ENCODE data around the gene ZNF827.
"Not testable (repeated sequence)": the region's sequence is repeated elsewhere in the genome, so short reads cannot be mapped to it uniquely, and the experiment has no call there.

The ZNF827 gene

DNA sequence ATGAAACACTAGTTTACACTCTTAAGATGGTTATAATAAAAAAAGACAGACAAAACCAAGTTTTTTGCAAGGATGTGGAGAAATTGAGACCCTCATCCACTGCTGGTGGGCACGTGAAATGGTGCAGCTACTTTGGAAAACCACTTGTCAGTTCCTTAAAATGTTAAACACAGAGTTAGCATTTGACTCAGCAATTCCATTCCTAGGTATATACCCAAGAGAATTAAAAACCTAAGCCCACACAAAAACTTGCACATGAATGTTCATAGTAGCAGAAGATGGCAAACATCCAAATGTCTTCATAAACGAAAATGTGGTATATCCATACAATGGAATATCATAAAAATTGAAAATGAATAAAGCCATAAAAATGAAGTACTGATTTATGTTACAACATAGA lies 75.4 kb downstream of the ZNF827 start:
- no peak for DNase-seq (ENCODE audit: low spot score)

DNA sequence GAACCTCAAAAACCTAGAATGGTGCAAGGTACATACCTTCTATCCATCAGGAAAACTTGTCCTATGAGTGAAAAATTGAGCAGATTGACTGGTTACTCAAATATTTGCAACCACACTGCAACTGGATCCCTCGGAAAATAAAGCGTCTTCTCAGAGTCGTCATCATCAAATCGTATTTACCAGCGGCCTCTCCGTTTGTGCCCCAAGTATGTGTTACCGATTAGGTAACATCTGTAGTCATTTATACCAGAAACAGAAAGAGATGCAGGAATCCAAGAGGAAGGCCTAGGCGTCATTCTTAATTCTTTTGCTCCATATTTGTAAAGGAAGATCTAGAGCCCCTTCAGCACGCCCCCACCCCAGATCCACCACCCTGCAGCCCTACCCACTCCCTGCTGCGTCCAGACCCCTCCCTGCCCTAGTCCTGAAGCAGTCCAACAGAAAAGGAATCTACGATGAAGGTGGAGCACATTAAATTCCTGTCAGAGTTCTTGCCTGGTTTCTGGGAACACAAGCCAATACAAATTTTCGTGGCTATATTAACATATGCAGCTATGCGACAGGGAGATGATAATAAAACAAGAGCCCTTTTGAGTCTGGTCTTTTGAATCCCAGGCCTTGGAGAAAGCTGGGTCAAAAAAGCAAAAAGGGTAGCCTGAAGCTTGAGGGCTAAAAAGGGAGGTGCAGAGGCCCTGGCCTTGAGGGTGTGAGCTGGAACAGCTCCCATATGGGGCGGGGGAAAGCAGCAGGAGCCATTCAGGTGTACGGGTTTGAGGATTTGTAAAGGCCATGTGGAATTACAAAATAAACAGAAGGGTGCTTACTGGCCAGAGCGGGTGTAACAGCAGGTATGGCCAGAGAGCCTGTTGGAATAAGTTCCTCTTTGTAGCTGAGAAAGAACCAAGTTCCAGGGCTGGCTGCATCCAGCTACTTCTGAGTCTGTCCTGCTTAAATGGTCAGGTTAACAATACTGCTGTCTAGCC lies 77.0 kb downstream of the ZNF827 start:
- DNase-seq (ENCODE audit: low spot score) = no peak

DNA sequence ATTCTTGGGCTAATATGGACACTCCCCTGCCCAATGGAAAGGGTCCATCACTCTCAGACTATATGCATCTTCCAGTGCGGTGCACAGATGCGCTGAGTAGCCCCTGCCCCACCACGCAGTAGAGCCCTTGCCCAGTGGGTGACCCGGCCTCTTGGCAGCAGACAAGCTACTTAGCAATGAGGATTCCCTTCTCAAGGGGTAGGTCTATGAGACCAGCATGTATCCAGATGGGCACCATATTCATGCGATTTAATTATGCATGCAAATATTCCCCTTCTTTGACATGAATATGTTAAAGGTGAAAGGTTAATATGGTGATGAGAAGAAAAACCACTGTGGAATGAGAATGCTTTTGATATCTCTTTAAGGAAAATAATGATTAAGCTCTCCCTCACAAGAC lies 77.7 kb downstream of the ZNF827 start:
- no peak for DNase-seq (ENCODE audit: low spot score)

DNA sequence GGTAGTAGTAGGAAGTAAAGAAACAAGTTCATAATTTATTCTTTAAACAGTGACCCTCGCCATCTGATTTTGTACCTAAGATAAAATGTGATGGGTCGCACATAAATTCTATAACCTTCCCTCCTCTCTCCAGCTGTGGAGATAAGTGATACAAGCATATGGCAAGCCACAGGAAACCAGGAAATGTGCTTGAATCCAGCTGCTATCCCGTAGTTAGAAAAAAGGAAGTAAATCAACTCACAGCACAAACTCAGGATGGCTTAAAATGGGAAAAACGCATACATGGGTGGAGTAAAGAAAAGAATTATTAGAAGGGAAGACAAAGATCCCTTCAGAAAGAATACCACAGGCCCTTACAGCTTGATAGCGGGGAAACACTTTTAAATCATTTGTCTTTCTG lies 78.2 kb downstream of the ZNF827 start:
- DNase-seq (ENCODE audit: low spot score) = no peak

DNA sequence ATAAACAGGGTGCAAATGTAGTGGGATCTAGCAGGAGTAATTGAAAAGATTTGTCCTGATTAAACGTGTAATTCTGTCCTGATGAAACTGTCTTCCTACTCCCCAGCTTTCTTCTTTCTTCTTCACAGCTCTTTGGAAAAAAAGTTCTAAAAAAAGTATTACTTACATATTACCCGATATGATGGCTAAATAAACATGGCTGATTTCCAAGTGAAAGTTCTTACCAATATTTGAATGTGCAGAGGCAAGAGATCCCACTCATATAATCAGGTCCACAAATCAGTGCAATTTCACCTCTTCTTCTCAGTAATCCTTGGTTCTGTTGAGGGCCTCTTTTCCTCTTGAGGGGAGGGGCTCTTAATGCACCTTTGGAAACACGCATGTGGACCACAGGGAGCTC lies 78.7 kb downstream of the ZNF827 start:
- DNase-seq (ENCODE audit: low spot score) = no peak

DNA sequence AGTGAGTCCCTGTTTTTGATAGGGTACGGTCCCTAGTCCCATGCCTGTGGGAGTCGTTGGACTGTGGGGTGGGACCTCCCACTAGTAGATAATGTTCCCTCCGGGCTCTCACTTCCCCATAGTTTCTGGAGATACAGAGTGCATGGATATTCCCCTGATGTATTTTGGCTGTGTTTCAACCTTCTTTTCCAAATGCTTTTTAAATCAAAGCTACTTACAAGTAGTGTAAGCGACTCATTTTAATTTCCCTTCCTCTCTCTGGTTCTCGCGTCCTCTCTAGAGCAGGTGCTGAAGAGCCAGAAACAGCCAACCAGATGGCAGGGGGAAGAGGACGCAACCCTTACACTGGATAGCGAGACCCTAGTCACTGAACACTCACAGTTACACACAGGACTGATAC lies 79.2 kb downstream of the ZNF827 start:
- DNase-seq (ENCODE audit: low spot score) = no peak

DNA sequence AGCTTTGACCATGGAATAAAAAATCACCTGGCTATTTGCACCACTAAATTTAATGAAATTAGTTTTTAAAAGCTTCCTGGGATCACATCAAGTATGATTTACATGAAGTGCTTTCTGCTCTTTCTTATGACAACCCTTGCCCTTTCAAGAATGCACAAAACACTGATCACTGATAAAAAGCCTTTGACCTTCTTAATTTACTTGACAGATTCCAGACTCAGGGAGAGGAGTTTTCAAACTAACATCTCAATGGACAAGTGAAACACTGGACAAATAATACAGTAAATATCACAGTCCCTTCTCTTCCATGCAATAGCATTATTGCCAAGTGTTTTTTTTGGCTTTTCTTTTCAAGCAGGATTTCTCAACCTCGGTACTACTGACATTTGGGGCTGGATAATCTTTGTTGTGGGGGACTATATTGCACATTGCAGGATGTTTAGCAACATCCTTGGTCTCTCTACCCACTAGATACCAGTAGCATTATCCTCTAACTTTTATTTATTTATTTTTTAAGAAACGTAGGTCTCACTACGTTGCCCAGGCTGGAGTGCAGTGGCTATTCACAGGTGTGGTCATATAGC lies 86.3 kb downstream of the ZNF827 start:
- no peak for DNase-seq (ENCODE audit: low spot score)

DNA sequence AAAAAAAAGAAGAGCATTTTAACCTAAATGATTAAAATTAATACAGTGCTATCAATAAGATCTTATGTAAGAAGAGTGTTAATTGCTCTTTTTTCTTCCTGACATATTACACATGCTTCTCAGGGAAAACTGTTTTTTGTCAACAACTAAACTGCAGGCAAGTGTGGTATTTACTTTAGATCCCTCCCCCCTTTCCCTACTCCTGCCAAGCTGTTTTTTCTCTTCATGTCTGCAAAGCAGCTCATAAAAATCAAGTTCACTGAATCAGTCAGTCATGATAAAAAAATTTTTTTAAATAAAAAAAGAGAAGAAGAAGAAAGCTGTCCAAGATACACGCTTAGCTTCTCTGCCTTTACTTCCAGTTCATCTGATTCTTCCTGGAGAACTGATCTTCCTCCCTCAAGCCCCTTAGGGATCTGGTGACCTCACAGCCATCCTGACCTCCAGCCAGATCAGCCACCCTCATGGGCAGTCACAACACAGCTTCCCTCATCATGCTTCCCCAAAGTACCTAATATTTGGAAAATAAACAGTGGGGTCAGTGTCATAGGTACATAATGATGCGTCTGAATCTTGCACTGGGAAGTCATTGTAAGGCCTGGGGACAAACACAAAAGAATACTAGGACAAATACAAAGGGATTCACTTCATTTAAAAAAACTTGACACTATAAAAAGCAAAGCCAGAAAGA lies 87.0 kb downstream of the ZNF827 start:
- no peak for DNase-seq (ENCODE audit: low spot score)

DNA sequence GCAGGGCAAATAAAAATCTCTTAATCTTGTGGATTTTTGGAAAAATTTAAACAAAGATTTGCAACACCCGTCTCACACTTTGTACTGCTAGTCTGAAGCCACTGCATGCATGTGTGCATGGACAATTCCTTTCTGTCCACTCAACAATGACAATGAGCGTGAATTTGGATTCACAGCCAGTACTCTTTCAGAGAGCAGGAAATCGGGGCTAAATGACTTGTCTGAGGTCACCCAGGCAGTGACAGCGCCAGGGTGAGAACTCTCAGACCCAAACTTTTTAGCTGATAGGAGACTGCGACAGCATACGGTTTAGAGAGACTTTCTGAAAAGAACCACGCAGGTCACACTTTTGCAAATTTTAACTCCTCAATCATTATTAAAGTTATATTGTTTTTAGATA lies 90.9 kb downstream of the ZNF827 start:
- DNase-seq (ENCODE audit: low spot score) = no peak

DNA sequence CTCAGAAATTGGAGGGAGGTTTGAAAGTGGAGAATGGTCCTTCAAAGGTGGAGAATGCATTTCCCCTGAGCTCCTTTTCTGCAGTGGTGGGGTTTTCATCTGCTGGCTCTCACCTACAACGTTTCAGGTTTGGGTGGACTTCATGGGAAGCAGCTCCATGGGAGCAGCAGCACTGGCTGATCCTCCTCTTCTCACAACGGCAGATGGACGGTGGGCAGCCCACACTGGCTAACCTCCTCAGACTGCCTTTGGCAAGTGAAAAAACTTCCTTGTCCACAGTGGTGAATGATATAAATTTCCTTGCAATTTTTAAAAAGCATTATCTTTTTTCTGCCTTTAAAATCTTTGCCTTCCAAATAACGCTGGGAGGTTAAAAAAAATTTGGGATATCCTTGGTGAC lies 93.5 kb downstream of the ZNF827 start:
- no peak for DNase-seq (ENCODE audit: low spot score)

DNA sequence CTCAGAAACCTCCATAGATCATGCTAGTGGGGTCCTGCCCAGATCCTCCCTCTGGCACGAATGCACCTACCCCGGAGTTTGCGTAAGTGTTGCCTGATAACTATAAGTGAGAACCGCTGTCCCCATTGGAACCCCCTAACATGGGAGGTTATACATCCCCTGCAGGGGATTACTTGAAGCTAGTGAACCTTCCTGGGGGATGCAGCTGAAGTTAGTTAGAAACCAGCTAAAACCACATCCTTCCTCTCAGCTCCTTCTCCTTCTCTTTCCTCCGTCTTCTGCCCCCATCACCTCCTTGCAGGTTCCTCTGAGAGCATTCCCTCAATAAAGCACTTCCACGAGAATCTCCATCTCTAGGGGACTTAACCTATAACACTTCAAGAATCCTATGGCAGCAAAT lies 95.0 kb downstream of the ZNF827 start:
- no peak for DNase-seq (ENCODE audit: low spot score)

DNA sequence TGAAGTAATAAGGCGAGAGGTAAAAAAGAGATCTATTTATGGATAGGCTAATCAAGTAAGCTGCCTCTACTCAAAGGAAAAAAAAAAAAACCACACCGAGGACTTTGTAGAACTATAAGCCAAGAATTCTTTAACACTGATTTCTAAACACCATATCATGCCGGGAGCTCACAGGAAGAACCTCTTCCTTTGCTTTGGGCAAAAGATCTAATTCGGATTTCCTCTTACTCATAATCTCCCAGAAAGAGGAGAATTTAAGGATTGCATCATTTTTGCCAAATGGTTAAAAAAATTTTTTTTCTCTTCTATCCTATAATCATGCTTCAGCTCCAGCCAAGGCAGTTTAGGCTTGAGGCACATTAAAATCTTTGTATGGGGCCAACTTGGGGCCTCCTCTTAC lies 95.5 kb downstream of the ZNF827 start:
- DNase-seq (ENCODE audit: low spot score) = no peak

DNA sequence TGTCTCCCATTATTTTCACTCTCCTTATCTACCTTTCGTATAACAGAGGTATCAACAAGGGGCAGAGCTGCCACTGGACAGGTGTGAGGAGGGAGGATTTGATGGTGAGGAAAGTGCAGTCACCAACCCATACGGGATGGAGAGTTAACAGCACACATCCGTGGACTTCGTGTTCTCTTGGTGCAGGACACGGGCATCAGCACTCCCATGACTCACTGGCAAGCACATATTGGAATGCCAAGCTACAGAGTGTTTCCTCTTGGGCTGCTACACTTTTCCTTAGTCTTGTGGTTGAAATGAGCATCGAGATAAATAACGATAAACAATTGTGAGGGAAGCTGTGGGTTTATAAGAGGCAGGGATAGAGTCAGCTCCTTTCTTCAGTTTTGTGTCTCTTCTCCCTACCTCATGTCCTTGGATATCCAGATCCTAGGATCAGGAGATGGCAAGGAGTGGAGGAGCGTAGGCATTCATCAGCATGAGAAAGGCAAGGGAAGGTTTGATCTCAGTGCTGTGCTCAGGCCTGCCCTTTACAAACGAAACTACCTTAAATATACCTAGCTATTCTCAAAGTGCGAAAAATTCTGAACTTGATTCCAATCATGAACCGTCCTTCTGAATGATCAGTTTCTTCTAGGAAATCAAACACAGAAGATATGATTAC lies 96.3 kb downstream of the ZNF827 start:
- no peak for DNase-seq (ENCODE audit: low spot score)

DNA sequence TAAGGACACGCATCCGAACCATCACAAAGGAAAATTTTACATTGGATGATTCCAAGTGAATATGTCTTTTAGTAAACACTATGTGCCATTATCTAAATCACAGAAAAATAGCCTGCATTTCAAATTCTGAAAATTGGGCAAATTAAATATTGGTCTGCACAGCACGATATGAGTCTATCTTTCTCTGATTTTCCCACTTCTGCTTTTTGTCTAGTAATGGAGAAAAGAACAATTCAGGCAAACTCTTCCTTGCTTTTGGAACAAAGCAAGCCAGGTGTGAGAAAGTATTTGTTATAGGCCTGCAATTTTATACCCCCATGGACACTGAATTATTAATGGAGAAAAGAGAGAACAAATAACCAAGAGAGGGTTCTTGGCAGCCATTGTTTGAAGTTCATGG lies 97.8 kb downstream of the ZNF827 start:
- DNase-seq (ENCODE audit: low spot score) = no peak

DNA sequence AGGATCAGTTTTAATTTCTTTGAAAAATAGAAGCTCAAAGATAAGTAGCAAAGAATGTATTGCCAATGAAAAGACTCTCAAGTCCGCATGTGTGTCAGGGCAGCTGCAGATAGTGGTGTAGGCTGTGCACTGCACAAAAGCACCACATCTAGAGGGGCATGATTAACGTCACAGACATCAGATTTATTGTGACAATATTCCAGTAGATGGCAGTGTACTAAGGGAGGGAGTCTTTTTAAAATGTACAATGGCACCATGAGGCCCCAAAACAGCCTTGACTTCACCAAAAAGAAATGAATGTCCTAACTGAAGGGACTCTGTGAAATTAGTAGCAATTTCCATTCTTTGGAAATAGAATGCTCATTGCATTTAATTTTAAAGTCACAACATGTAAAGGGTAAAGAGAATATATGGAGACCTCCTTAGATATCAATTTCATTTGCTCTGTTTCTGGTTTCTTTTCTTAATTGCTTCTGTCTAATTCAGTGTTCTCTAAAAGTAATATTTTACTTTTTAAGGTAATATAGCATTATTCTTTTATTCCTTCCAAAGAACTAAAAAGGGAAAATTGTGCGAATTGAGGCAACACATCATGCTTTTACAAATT lies 98.4 kb downstream of the ZNF827 start:
- DNase-seq (ENCODE audit: low spot score) = peak; percentile 83

DNA sequence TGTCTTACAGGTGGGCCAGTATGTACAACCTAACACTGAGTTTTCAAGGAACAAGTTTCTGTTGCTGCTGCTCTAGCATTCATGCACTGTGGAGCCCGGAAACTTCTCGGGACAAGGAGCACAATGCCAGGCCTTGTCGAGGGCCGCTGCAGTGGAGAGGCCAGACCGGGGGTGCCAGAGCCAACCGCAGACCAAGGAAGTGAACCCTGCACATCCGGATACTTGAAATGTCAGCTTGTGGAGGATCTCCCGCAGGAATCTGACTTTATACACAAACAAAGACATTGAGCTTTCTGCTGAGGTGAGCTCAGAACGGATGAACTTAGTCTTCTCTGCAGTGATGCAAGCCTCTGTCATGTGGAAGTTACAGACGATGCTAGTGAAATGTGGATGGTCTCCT lies 99.5 kb downstream of the ZNF827 start:
- no peak for DNase-seq (ENCODE audit: low spot score)

DNA sequence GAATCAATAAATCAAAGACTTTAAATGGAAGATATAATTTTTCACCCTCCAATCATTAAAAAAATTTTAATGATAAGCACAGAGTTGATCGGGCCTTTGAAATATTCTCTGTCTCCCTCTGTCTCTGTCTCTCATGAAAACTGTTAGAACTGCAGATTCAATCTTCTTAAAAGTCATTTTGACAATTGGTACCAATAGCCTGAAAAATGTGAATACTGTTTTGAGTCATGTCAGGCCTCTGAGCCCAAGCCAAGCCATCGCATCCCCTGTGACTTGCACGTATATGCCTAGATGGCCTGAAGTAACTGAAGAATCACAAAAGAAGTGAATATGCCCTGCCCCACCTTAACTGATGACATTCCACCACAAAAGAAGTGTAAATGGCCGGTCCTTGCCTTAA lies 106.2 kb downstream of the ZNF827 start:
- not testable (repeated sequence) for DNase-seq (ENCODE audit: low spot score)

DNA sequence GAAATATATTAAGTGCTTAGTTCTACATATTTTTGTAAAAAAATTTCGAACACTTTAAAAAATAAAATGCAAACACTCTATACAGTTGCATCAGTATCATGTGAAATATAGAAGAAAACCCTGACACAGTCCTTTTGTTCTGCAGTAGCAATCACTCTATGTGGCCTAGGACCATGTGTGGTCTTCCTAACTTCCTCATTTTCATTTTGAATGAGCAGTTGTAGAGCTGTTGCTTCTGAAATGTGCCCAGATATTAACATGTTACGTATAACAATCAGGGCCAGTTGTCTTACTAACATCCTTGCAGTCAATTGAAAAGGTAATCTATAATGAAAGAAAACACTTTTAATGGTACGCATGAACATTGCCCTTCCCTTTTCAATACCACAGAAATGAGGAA lies 107.9 kb downstream of the ZNF827 start:
- DNase-seq (ENCODE audit: low spot score) = peak; percentile 16

DNA sequence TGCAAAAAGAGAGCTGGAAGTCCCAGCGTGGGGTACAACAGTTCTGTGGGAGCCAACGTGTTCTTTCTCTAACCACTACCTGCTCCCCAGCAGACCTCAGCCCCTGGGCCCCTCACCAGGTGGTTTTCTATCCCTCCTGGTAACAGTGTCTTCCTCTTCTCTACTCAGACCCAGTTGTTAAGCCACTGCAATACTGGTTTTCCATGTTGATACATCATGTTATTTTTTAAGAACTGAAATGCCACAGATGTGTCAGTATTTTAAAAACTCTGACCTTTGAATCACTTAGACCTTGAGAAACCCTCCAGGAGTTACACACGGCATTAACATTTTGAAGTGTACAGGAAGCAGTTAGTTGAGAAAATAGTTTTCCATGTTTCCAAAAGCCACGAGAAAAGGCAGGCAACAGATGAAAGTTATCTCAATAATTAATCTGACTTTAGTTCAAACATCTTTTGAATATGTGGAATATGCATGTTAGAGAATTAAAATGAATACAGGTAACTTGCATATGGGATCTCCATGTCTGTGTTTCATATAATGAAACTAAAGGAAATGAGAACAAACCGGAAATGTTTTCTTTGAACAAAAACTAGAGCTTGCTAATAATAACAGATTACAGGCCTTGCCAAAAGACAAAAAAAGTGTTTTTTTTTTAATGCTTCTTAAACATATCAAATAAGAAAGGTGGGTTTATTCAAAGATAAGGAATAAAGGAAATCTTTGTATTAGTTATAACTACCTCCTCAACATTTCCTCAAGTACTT lies 108.8 kb downstream of the ZNF827 start:
- DNase-seq (ENCODE audit: low spot score) = no peak

DNA sequence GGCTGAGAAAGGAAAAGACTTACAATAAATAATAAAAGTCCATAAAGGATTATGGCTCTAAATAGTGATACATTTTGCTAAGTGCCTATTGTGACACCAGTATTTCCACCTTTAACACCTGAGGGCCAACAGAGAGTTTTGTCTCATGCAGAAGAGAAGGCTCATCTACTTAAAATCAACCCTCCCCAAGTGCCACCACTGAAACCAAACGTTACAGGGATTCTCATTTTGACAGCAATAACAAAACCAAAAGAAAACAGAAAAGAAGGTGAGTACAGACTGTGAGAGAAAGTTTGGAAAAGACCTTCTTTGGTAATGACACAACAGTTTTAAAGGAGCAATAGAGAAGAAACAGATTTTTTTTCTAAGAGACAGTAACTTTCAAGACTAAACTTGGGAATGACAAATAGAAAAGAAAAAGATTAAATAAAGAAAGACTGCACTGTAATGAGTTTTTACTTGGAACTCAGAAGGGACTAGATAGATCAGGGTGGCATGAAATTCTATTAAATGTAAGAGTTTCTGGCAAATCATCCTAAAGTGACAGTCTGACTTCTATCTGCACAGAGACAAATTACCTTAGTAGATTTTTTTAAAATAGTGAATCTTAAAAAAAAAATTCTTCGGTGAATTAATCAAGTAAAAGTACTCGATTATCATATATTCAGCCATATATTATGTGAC lies 109.7 kb downstream of the ZNF827 start:
- DNase-seq (ENCODE audit: low spot score) = no peak

DNA sequence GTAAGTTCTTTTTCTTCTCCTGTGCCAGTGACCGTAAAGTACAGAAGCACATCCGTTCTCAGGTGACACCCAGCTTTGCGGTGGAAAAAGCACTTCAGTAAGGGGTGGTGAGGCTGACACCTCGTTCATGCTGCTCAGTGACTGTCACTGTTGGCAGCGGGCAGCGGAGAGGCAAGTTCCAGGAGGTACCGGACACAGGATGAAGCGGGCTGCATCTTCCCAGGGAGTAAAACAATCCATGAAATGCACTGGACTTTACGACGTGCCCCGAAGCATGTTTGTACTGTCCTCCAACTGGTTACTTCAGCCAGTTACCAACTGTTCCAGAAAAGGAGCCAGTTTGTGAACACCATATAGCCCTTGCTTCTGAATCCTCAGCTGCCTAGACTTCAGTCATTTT lies 110.7 kb downstream of the ZNF827 start:
- DNase-seq (ENCODE audit: low spot score) = no peak
